Retinal pigment epithelial cell (primary cell): Measurements from ENCODE around the gene CENPM.
A peak's percentile ranks its signal among the peaks of the same experiment; 100 is the strongest.

ENCODE experiments used
- DNase-seq: peaks from one replicate; pipeline ENCODE4 v3.0.0-alpha.2; 2010; ENCODE audit warnings: low read depth
- H3K4me3 ChIP-seq: 2 replicates; pipeline ENCODE4 v1.5.1; 2011; ENCODE audit warnings: mild to moderate bottlenecking, low read length, control low read depth, moderate library complexity
- CTCF ChIP-seq: conservative IDR thresholded peaks from 2 replicates; pipeline ENCODE4 v1.5.1; 2011; ENCODE audit warnings: low read depth, low read length, control low read depth, inconsistent platforms

The CENPM gene

GRCh38 chr22:41923595-41924276 lies 23.2 kb downstream of the CENPM start:
- H3K4me3 ChIP-seq = no peak overlapping the region
- DNase-seq = no peak

GRCh38 chr22:41922940-41923594 lies 23.9 kb downstream of the CENPM start:
- no peak overlapping the region for H3K4me3 ChIP-seq
- no peak for DNase-seq
- TF ChIP-seq CTCF = no peak

More at GRCh38 chr22:41923595-41924276, 23.2 kb downstream of the CENPM start:
- no peak for TF ChIP-seq CTCF

- no peak overlapping the region for H3K4me3 ChIP-seq
- no peak for DNase-seq
- TF ChIP-seq CTCF = no peak
Measured at GRCh38 chr22:41922328-41922727, 24.6 kb downstream of the CENPM start.

GRCh38 chr22:41920271-41920976 lies 26.5 kb downstream of the CENPM start:
- TF ChIP-seq CTCF = no peak
- no peak for DNase-seq

GRCh38 chr22:41919357-41920224 lies 27.4 kb downstream of the CENPM start:
- no peak for TF ChIP-seq CTCF
- no peak for DNase-seq

More at GRCh38 chr22:41920271-41920976, 26.5 kb downstream of the CENPM start:
- H3K4me3 ChIP-seq = no peak overlapping the region

GRCh38 chr22:41917903-41918791 lies 28.8 kb downstream of the CENPM start:
- no peak for TF ChIP-seq CTCF
- H3K4me3 ChIP-seq = no peak overlapping the region
- DNase-seq = no peak

More at GRCh38 chr22:41919357-41920224, 27.4 kb downstream of the CENPM start:
- peak overlapping the region; percentile 50 for H3K4me3 ChIP-seq
